22Rv1 (cell line): ENCODE results near the gene NNMT.

Experiments used
- CTCF ChIP-seq: fragments of 450-650 bp; IDR thresholded peaks from 2 replicates; pipeline ENCODE4 v1.5.1; 2017; ENCODE audit warnings: mild to moderate bottlenecking
- ZFX ChIP-seq: fragments of 450-650 bp; IDR thresholded peaks from 2 replicates; pipeline ENCODE4 v1.6.1; 2017; ENCODE audit warnings: antibody characterized with exemption, borderline replicate concordance

- TF ChIP-seq CTCF (no peak), ZFX (no peak)
Measured at GRCh38 chr11:114295676-114296604, at the start of gene NNMT.
